ENCODE data around the gene AGBL4.

DNA sequence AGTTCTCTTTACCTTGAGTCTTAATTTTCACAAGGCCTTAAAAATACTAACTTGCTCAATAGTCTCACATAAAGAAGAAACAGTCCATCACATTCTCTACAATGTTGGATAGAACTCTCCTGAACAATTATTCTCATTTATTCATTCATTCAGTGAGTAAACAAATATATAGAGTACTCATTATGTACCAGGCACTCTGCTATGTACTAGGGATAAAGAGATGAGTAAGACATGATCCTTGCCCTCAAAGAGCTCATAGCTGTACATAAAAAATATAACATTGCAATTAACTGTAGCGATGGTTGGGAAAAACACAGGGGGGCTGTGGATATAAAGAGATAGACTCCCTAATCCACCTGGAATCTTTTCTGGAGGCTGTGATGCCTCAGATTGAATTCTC lies 660.1 kb downstream of the AGBL4 start:
- TF ChIP-seq POLR2A (IDR thresholded peaks at IDR 0.05) = no peak
- TF ChIP-seq, protein P1, sequence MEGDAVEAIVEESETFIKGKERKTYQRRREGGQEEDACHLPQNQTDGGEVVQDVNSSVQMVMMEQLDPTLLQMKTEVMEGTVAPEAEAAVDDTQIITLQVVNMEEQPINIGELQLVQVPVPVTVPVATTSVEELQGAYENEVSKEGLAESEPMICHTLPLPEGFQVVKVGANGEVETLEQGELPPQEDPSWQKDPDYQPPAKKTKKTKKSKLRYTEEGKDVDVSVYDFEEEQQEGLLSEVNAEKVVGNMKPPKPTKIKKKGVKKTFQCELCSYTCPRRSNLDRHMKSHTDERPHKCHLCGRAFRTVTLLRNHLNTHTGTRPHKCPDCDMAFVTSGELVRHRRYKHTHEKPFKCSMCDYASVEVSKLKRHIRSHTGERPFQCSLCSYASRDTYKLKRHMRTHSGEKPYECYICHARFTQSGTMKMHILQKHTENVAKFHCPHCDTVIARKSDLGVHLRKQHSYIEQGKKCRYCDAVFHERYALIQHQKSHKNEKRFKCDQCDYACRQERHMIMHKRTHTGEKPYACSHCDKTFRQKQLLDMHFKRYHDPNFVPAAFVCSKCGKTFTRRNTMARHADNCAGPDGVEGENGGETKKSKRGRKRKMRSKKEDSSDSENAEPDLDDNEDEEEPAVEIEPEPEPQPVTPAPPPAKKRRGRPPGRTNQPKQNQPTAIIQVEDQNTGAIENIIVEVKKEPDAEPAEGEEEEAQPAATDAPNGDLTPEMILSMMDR (IDR thresholded peaks at IDR 0.05 in 8 of 11, conservative IDR thresholded peaks at IDR 0.05 in 3 of 11) = no peak
